ENCODE results near the gene IPO13. TPM values are rescaled to one million over a fixed set of nuclear protein-coding genes. Genes with fewer than 3 reads are reported as not detected.

IPO13 gene
- total and polyA plus RNA-seq, 4 donors = 8.6 to 15.1 (median 10.5) TPM

- TF ChIP-seq CTCF (IDR thresholded peaks at IDR 0.05; ENCODE audit: low read depth, low read length, missing input control) (no peak), NR2F2 (IDR thresholded peaks at IDR 0.05) (no peak), ZBTB33 (IDR thresholded peaks at IDR 0.05) (no peak)
Measured at GRCh38 chr1:43976890-43977289, 30.1 kb downstream of the IPO13 start (continued).

GRCh38 chr1:43977376-43978263 lies 30.9 kb downstream of the IPO13 start:
- H3K27ac ChIP-seq (ENCODE audit: low read depth in 1 of 2, low read length in 2 of 2) = peak overlapping the region; percentile 8
- H3K9ac ChIP-seq (ENCODE audit: low read depth in 1 of 2, low read length in 2 of 2) = no peak overlapping the region
- peaks cover 9 to 58% (median 45%) of the 10 kb centered on the region in 4 donors for H3K4me1 ChIP-seq (ENCODE audit: control insufficient read depth in 4 of 4, insufficient read depth in 4 of 4, low read length in 3 of 4)
- H3K27me3 ChIP-seq (ENCODE audit: control insufficient read depth in 4 of 4, insufficient read depth in 4 of 4, low read length in 3 of 4) = no peaks in the 10 kb centered on the region
- H3K9me3 ChIP-seq (ENCODE audit: control insufficient read depth in 4 of 4, low read length in 3 of 4) = no peaks in the 10 kb centered on the region
- peaks cover 0 to 14% (median 10%) of the 10 kb centered on the region in 4 donors for H3K36me3 ChIP-seq (ENCODE audit: control insufficient read depth in 4 of 4, insufficient read depth in 3 of 4, low read depth in 1 of 4, low read length in 3 of 4)
- no peak for TF ChIP-seq ZBTB33 (IDR thresholded peaks at IDR 0.05)
- no peak for TF ChIP-seq MAX (IDR thresholded peaks at IDR 0.05)
- TF ChIP-seq HNF4A (conservative IDR thresholded peaks at IDR 0.05) = no peak
- no peak for TF ChIP-seq RXRA (IDR thresholded peaks at IDR 0.05)
- no peak for TF ChIP-seq YY1 (IDR thresholded peaks at IDR 0.05)
- no peak for TF ChIP-seq JUND (IDR thresholded peaks at IDR 0.05)
- no peak for TF ChIP-seq REST (IDR thresholded peaks at IDR 0.05)
- no peak for TF ChIP-seq FOXA1 (IDR thresholded peaks at IDR 0.05)
- no peak for TF ChIP-seq HNF4G (IDR thresholded peaks at IDR 0.05)
- no peak for TF ChIP-seq SP1 (IDR thresholded peaks at IDR 0.05)
- no peak for DNase-seq (ENCODE audit: low spot score)
- 76% methylated on average over 9 of the region's 9 CpGs for WGBS
- no peak overlapping the region for H3K4me3 ChIP-seq (ENCODE audit: low read depth in 1 of 3, low read length in 3 of 3)

Data from liver (tissue), 9 donors.